Tibial artery (tissue), 4 donors: ENCODE measurements around the gene ZNF804B.

Source experiments
- DNase-seq, 2 donors: peaks; one replicate each; pipeline ENCODE4 v3.0.0-alpha.2; 2019
- H3K27ac ChIP-seq, 2 donors: fragments of 200-600 bp; sonication (generic) in 1 of 2; 1 replicate in 1 of 2; 2 replicates in 1 of 2; pipeline ENCODE4 v1.5.1; 2018 to 2019; ENCODE audit warnings: mild to moderate bottlenecking in 1 of 2
- H3K27me3 ChIP-seq, 2 donors: fragments of 200-600 bp; sonication (generic) in 1 of 2; one replicate each; pipeline versions ENCODE4 v1.5.1 to v1.6.0; 2016 to 2019
- H3K36me3 ChIP-seq, 3 donors: fragments of 200-600 bp; sonication (generic) in 2 of 3; one replicate each; pipeline ENCODE4 v1.5.1; 2016 to 2019; ENCODE audit warnings: mild to moderate bottlenecking in 2 of 3
- H3K4me1 ChIP-seq, 4 donors: fragments of 200-600 bp; sonication (generic) in 2 of 4; 1 replicate in 3 of 4; 2 replicates in 1 of 4; pipeline ENCODE4 v1.5.1; 2016 to 2019
- H3K4me3 ChIP-seq, 2 donors: fragments of 200-600 bp; sonication (generic) in 1 of 2; 1 replicate in 1 of 2; 2 replicates in 1 of 2; pipeline ENCODE4 v1.5.1; 2018 to 2019; ENCODE audit warnings: mild to moderate bottlenecking in 2 of 2
- H3K9me3 ChIP-seq, 3 donors: fragments of 200-600 bp; sonication (generic) in 1 of 3; one replicate each; pipeline ENCODE4 v1.5.1; 2016 to 2019
- intact Hi-C: fragments of 100-400 bp; cut with DNase I; formaldehyde crosslinking; loops from one replicate; pipeline ENCODE4 v1.15.0; 2023; ENCODE audit warnings: low total_unique reads
- TF ChIP-seq, protein P1 (sequence below), 2 experiments: fragments of 200-600 bp in 1 of 2; fragments of 450-650 bp in 1 of 2; IDR thresholded peaks; one replicate each; pipeline ENCODE4 v1.5.1; 2017 to 2019; ENCODE audit warnings: antibody characterized with exemption in 2 of 2, mild to moderate bottlenecking in 1 of 2, moderate library complexity in 1 of 2

ZNF804B gene

DNA sequence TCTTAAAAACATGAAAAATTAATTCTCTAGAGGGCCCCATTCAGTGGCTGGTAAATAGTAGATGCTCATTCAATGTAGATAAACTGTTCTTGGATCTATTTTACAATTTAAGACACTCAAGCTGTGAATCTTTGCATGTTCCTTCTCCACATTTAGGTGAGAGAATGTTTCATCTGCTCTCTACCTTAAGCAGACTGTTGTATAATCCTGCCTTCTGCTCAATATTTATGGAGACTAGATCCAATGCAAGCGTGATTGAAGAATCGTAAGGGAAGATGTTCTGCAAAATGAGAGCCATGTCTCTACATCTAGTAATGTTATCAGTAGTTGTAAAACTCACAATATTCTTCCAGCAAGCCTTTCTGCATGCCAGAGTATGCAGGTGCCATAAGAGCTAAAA, 151.0 kb downstream of the ZNF804B start:
- Histone ChIP-seq H3K4me1 (no peaks in the 10 kb centered on the region), H3K4me3 (no peak overlapping the region), H3K36me3 (no peaks in the 10 kb centered on the region), H3K9me3 (no peaks in the 10 kb centered on the region), H3K27ac (no peak overlapping the region), H3K27me3 (no peaks in the 10 kb centered on the region)
- intact Hi-C loops, result no loop called here
- no peak for DNase-seq
- TF ChIP-seq, protein P1, sequence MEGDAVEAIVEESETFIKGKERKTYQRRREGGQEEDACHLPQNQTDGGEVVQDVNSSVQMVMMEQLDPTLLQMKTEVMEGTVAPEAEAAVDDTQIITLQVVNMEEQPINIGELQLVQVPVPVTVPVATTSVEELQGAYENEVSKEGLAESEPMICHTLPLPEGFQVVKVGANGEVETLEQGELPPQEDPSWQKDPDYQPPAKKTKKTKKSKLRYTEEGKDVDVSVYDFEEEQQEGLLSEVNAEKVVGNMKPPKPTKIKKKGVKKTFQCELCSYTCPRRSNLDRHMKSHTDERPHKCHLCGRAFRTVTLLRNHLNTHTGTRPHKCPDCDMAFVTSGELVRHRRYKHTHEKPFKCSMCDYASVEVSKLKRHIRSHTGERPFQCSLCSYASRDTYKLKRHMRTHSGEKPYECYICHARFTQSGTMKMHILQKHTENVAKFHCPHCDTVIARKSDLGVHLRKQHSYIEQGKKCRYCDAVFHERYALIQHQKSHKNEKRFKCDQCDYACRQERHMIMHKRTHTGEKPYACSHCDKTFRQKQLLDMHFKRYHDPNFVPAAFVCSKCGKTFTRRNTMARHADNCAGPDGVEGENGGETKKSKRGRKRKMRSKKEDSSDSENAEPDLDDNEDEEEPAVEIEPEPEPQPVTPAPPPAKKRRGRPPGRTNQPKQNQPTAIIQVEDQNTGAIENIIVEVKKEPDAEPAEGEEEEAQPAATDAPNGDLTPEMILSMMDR (IDR thresholded peaks at IDR 0.05), result no peak

DNA sequence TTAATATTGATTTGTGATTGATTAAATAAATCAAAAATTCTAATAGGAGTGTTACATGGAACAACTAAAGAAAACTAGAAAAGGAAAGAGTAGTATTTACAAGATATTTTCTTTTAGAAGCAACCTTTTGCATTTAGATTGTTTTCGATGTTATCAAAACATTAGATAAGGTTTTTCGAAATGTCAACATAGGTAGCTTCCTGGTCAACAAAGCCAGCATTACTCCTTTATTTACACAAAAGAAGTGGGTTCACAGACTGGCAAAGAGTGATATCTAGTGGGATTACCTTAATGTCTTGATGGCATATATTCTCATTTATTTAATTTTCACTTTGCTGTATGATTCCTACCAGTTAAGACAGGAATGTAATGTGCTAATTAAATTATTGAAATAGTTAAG, 153.4 kb downstream of the ZNF804B start:
- Histone ChIP-seq H3K4me1 (no peaks in the 10 kb centered on the region), H3K27me3 (no peaks in the 10 kb centered on the region), H3K36me3 (no peaks in the 10 kb centered on the region), H3K4me3 (no peak overlapping the region), H3K27ac (no peak overlapping the region), H3K9me3 (no peaks in the 10 kb centered on the region)
- TF ChIP-seq, protein P1 (IDR thresholded peaks at IDR 0.05), result no peak
- no peak for DNase-seq
- intact Hi-C loops, result no loop called here

DNA sequence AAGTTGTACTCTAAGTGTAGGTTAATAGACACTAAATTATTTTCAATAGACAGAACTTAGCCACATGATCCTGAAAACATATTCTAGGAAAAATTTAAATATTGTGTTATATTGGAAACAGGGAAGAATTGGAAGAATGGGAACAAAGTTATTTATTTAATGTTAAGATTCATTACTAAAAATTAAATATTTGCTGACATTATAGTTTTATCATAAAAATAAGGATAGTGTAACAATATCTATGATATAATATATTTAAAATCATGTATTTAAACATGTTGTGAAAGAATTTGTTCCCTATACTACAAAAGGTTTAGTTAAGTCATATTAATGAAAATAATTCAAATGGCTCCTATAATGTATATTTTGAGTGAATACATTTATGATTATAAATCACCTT, 156.1 kb downstream of the ZNF804B start:
- no peak for DNase-seq
- no peak overlapping the region for H3K27ac ChIP-seq
- H3K9me3 ChIP-seq, result no peaks in the 10 kb centered on the region
- no peaks in the 10 kb centered on the region for H3K4me1 ChIP-seq
- TF ChIP-seq, protein P1 (IDR thresholded peaks at IDR 0.05), result no peak
- no peak overlapping the region for H3K4me3 ChIP-seq
- H3K27me3 ChIP-seq, result no peaks in the 10 kb centered on the region
- intact Hi-C loops, result no loop called here
- H3K36me3 ChIP-seq, result no peaks in the 10 kb centered on the region

- intact Hi-C loops, result no loop called here
- no peaks in the 10 kb centered on the region for H3K9me3 ChIP-seq
- TF ChIP-seq, protein P1 (IDR thresholded peaks at IDR 0.05), result no peak
- no peak overlapping the region for H3K27ac ChIP-seq
- no peaks in the 10 kb centered on the region for H3K36me3 ChIP-seq
- H3K4me1 ChIP-seq, result no peaks in the 10 kb centered on the region
- H3K27me3 ChIP-seq, result no peaks in the 10 kb centered on the region
- no peak for DNase-seq
- H3K4me3 ChIP-seq, result no peak overlapping the region
Observed at GRCh38 chr7:88919478-88920131, 160.1 kb downstream of the ZNF804B start.

DNA sequence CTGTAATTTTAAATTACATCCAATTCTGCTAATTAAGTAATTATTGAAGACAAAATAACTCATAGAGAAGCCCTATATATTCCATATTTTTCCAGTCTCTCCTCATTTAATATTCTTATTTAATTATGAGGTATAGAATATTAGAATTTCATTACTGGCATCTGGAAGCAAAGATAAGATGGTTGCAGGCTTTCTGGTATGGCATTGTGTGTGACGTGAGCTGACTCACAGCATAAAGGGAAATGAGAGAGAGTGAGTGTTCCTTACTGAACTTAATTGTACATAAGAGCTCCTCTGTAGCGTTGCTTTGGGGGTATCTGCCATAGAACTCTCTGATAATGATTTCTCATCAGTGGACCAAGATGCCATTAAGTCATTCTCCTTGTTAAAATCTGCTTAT, 163.4 kb downstream of the ZNF804B start:
- Histone ChIP-seq H3K27ac (no peak overlapping the region), H3K36me3 (no peaks in the 10 kb centered on the region), H3K4me1 (no peaks in the 10 kb centered on the region), H3K27me3 (no peaks in the 10 kb centered on the region), H3K4me3 (no peak overlapping the region), H3K9me3 (no peaks in the 10 kb centered on the region)
- DNase-seq, result no peak
- intact Hi-C loops, result no loop called here
- TF ChIP-seq, protein P1 (IDR thresholded peaks at IDR 0.05), result no peak

DNA sequence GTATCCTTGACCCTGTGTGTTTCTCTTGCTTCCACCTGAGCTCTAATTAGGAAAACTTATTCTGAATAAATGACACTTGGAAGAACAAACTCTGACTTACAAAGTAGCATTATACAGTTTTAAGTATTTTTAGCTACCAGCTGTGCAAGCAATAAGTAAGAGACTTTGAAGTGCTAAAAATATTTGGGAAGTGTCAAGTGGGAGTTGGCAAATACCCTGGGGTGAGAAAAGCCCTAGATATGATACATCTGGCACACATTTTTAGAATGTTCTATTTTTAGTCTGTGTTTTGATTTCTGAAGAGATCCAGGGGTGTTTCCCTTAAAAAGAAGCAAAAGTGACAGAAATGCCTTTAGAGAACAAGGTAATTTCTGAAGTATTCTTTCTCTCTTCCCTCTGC, 168.8 kb downstream of the ZNF804B start:
- TF ChIP-seq, protein P1 (IDR thresholded peaks at IDR 0.05), result no peak
- DNase-seq, result no peak

More for the DNA sequence above, 168.8 kb downstream of the ZNF804B start:
- no peaks in the 10 kb centered on the region for H3K9me3 ChIP-seq
- H3K36me3 ChIP-seq, result no peaks in the 10 kb centered on the region
- H3K27me3 ChIP-seq, result no peaks in the 10 kb centered on the region
- no peak overlapping the region for H3K4me3 ChIP-seq
- H3K27ac ChIP-seq, result no peak overlapping the region
- no peaks in the 10 kb centered on the region for H3K4me1 ChIP-seq
- intact Hi-C loops, result no loop called here
